Esophagus (tissue), 2 donors: ENCODE measurements around the gene TMEM132D. TPM values are rescaled to one million over a fixed set of nuclear protein-coding genes. Genes with fewer than 3 reads are reported as not detected.

Experiments used
- H3K27ac ChIP-seq, 2 donors: one replicate each; pipeline ENCODE4 v1.5.1; 2013; ENCODE audit warnings: low read depth in 2 of 2, mild to moderate bottlenecking in 2 of 2, inconsistent platforms in 1 of 2, low read length in 1 of 2, moderate library complexity in 1 of 2
- H3K27me3 ChIP-seq, 2 donors: one replicate each; pipeline ENCODE4 v1.6.1; 2013; ENCODE audit warnings: low read length in 2 of 2, control low read depth in 1 of 2, mild to moderate bottlenecking in 1 of 2; ENCODE audit not compliant: insufficient read depth in 2 of 2, control insufficient read depth in 1 of 2
- H3K36me3 ChIP-seq, 2 donors: one replicate each; pipeline ENCODE4 v1.6.1; 2013; ENCODE audit warnings: low read length in 1 of 2; ENCODE audit not compliant: control insufficient read depth in 2 of 2, insufficient read depth in 2 of 2
- H3K4me1 ChIP-seq, 2 donors: one replicate each; pipeline ENCODE4 v1.6.1; 2013; ENCODE audit warnings: low read length in 1 of 2; ENCODE audit not compliant: control insufficient read depth in 2 of 2, insufficient read depth in 2 of 2
- H3K4me3 ChIP-seq, 2 donors: one replicate each; pipeline ENCODE4 v1.5.1; 2013; ENCODE audit warnings: low read length in 2 of 2, mild to moderate bottlenecking in 2 of 2, low read depth in 1 of 2, moderate library complexity in 1 of 2
- H3K9me3 ChIP-seq, 2 donors: one replicate each; pipeline ENCODE4 v1.6.1; 2013; ENCODE audit warnings: mild to moderate bottlenecking in 2 of 2, low read depth in 1 of 2, low read length in 1 of 2, moderate library complexity in 1 of 2; ENCODE audit not compliant: control insufficient read depth in 2 of 2, insufficient read depth in 1 of 2
- WGBS, 2 donors: extraction: QIAGEN DNeasy Blood & Tissue Kit; methylation state at CpG; one replicate each; pipeline ENCODE4 v1.1.7; 2013; 5-methylcytosine and 5-hydroxymethylcytosine counted together
- polyA plus RNA-seq, 2 donors: library from polyadenylated mRNA; stranded (reverse); fragments of 200-250 nt; gene quantifications; one replicate each; pipeline ENCODE4 v1.2.3, GENCODE V29; 2013
- donor health status: healthy with polysubstance abuse.
- donor health status: Bipolar disorder and iron deficiency.

The TMEM132D gene
- polyA plus RNA-seq, 2 donors = not detected

DNA sequence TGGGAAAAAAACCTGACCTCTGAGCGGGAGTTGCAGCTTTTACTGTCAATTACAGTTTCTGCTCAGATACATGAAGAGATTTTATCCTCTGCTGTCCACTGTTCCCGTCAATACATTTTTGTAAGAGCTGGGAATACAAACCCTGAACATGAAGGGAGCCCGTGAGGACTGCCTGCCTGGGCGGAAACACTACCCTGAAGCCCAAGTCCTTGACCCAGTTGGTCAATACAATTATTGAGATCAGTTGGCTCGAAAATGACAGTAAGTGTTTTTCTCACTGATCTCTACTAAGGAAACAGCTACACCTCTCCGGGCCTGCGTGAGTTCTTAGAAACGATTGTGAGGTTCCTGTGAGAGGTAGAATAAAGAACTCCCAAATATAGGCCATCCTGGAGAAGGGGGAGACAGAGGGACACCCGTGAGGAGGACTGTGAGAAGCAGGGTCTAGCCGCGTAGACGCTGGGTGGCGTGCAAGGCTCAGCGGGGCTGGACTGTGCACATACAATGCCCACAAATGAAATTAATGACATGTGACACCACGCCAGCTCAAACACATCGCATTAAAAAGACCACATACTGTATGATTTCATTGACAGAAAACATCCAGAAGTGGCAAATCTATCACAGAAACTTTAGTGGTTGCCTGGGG, 509.5 kb downstream of the TMEM132D start:
- Histone ChIP-seq H3K36me3 (no peaks in the 10 kb centered on the region), H3K27me3 (no peaks in the 10 kb centered on the region), H3K4me1 (no peaks in the 10 kb centered on the region), H3K9me3 (peaks cover 6% of the 10 kb centered on the region in 2 donors), H3K4me3 (no peak overlapping the region), H3K27ac (no peak overlapping the region)
- 78 to 79% methylated on average over 16 of the region's 16 CpGs for WGBS, 2 donors

DNA sequence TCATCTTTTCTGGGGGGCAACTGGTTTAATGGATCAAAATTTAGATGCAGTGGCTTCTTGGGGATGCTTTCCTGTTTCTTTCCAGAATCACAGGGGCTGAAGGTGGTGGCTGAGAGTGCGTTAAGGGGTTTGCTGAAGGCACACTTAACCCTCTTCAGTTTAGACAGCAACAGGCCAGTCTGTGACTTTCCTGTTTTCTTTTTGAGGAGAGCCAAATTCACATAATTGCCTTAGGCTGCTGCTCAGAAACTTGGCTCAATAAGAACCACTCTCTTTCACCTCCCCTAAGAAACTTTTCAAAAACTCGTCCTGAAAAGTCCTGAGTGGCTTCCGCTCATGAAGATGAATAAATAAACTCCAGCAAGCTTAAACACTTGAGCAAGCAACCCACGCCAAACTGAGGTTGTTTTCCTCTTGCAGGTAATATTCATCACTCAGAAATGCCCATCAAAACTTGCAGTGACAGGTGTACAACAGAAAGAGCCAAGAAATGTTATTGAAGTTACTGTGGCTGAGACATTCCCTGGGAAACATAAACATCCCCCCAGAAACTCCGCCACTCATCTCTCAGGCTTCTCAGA, 510.4 kb downstream of the TMEM132D start:
- no peak overlapping the region for H3K27ac ChIP-seq
- no peaks in the 10 kb centered on the region for H3K36me3 ChIP-seq
- H3K4me1 ChIP-seq = no peaks in the 10 kb centered on the region
- peaks cover 4 to 6% of the 10 kb centered on the region in 2 donors for H3K9me3 ChIP-seq
- H3K4me3 ChIP-seq = no peak overlapping the region
- 49 to 56% methylated on average over 5 of the region's 5 CpGs for WGBS, 2 donors
- H3K27me3 ChIP-seq = no peaks in the 10 kb centered on the region

DNA sequence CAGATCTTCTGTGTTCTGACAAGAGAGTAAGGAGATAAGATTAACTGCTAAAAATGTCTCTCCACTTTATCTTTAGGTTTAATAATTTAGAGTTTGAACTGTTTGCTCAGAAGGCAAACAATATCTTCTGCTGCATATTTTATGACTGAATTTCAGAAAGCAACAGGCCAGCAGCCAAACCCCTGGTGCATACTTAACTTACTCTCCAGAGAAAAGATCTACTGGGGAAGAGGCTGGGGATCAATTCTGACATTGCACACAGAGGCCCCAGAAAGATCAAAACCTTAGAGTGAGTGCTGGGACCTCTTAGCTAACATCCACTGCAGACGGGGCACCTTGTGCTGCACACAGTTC, 518.2 kb downstream of the TMEM132D start:
- WGBS, 2 donors = 54 to 66% methylated on average over 1 of the region's 1 CpG
- no peaks in the 10 kb centered on the region for H3K4me1 ChIP-seq
- no peak overlapping the region for H3K4me3 ChIP-seq
- H3K27me3 ChIP-seq = no peaks in the 10 kb centered on the region
- H3K36me3 ChIP-seq = no peaks in the 10 kb centered on the region
- H3K27ac ChIP-seq = no peak overlapping the region
- H3K9me3 ChIP-seq = peaks cover 1 to 11% of the 10 kb centered on the region in 2 donors

DNA sequence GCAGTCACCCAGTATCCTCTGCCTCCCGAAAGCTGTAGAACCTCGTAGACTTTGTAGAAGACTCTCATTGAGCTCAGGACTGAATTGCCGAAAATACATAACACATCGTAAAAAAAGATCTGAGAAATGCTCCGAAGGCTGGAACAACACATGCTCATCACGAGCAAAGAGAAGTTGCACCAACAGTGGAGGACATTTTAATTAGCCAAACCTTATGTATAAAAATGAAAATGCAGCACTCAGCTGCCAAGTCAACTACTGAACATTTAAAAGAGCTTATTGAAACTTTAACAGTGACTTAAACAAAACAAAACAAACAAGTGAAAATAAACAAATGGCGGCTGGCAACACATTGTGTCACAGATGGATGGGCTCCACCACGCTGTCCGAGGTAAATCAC, 519.9 kb downstream of the TMEM132D start:
- H3K27ac ChIP-seq = no peak overlapping the region
- WGBS, 2 donors = 77 to 82% methylated on average over 9 of the region's 9 CpGs
- no peaks in the 10 kb centered on the region for H3K36me3 ChIP-seq
- H3K4me1 ChIP-seq = no peaks in the 10 kb centered on the region
- peaks cover 2 to 5% of the 10 kb centered on the region in 2 donors for H3K9me3 ChIP-seq
- H3K27me3 ChIP-seq = no peaks in the 10 kb centered on the region
- no peak overlapping the region for H3K4me3 ChIP-seq

DNA sequence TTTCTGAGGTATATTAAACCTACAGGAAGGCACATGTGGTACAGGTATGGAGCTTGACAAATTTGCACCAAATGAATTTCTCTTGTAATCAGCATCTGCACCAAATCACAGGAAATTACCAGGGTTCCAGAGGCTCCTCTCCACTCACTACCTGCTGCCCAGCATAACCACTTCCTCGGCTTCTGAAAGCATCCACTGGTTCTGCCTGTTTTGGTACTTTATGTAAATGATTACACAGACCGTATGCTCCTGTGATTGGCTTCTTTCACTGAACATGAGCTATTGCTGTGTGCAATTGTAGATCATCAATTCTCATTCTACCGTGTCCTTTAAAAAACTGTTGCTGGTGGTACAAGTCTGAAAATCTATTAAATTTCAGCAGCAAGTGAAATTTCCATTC, 522.1 kb downstream of the TMEM132D start:
- peaks cover 2 to 5% of the 10 kb centered on the region in 2 donors for H3K9me3 ChIP-seq
- no peaks in the 10 kb centered on the region for H3K36me3 ChIP-seq
- no peaks in the 10 kb centered on the region for H3K27me3 ChIP-seq

DNA sequence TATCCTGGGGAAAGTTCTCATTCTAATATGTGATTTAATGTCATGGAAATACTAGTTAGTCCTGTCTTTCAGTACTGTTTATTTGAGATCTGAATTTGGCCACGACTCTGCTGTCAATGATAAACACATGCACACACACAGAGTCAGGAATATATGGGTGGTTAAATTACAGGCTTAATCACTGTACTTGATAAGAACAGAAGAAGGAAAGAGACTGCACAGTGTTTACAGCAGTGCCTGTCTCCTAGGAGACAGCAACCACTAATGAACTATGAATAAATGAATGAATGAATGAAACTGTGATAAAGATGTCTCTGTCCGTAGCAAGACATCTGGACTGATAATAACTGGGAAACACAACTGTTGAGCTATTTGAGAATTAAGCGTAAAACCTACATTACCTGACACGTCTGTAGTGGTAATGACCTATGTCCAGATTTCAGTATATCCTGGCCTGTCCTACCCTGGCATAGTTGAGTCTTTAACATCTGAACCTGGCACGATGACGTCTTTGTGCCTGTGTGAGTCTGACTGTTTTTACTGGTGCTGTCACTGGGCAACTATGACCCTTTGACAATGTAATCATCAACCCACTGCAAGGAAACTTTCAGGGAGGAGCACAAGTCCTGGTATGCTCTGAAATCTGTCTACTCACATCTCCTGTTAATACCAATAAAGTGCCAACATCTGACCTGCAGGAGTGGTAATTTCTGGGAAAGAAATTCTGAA, 524.6 kb downstream of the TMEM132D start:
- H3K9me3 ChIP-seq = peaks cover 2 to 3% of the 10 kb centered on the region in 2 donors
- H3K27ac ChIP-seq = no peak overlapping the region
- H3K4me1 ChIP-seq = no peaks in the 10 kb centered on the region
- H3K36me3 ChIP-seq = no peaks in the 10 kb centered on the region
- no peak overlapping the region for H3K4me3 ChIP-seq
- WGBS, 2 donors = 56 to 63% methylated on average over 6 of the region's 6 CpGs
- H3K27me3 ChIP-seq = no peaks in the 10 kb centered on the region

More for the DNA sequence above, 522.1 kb downstream of the TMEM132D start:
- H3K4me3 ChIP-seq = no peak overlapping the region
- H3K4me1 ChIP-seq = no peaks in the 10 kb centered on the region
- WGBS, 2 donors = 44 to 47% methylated on average over 3 of the region's 3 CpGs
- no peak overlapping the region for H3K27ac ChIP-seq

DNA sequence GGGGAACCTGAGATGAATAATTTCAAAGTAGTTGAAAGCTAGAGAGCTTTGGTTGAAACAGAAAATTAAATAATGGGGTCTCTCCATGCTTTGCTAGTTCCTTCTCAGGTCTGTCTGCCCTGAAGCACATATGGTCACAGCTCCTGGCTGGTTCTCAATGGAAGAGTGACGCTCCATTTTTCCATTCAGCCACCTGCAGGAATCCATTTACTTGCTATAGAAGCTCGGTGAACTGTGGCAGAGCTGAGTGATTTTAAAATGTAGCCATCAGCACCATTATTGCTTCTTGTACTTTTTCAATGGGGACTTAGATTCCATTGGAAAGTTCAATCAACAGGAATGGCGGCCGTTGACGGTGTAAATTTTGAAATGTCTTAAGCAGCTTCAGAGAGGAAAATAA, 525.3 kb downstream of the TMEM132D start:
- Histone ChIP-seq H3K27me3 (no peaks in the 10 kb centered on the region), H3K9me3 (peaks cover 2 to 3% of the 10 kb centered on the region in 2 donors), H3K36me3 (no peaks in the 10 kb centered on the region), H3K4me1 (no peaks in the 10 kb centered on the region), H3K27ac (no peak overlapping the region), H3K4me3 (no peak overlapping the region)
- WGBS, 2 donors = 83 to 85% methylated on average over 5 of the region's 5 CpGs

DNA sequence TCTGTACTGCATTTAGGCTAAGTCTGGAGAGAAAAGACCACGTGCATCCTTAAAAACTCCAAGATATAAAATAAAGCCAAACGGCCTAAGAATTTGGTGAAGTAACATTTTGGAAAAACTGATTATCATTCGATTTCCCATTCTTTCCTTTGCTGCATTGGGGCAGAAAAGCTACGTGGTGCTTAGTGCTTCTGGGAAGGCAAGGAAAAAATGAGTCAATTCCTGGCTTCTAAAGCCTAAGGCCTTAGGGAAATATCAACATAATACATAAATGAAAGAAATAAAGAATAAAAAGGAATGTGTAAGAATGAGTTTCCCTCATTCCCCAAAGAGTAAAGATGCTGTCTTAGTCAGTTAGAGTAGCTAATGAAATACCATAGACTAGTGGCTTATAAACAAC, 530.1 kb downstream of the TMEM132D start:
- 66 to 74% methylated on average over 4 of the region's 4 CpGs for WGBS, 2 donors
- Histone ChIP-seq H3K27me3 (no peaks in the 10 kb centered on the region), H3K27ac (no peak overlapping the region), H3K4me1 (no peaks in the 10 kb centered on the region), H3K4me3 (no peak overlapping the region), H3K36me3 (no peaks in the 10 kb centered on the region), H3K9me3 (peaks cover 0 to 6% of the 10 kb centered on the region in 2 donors)

DNA sequence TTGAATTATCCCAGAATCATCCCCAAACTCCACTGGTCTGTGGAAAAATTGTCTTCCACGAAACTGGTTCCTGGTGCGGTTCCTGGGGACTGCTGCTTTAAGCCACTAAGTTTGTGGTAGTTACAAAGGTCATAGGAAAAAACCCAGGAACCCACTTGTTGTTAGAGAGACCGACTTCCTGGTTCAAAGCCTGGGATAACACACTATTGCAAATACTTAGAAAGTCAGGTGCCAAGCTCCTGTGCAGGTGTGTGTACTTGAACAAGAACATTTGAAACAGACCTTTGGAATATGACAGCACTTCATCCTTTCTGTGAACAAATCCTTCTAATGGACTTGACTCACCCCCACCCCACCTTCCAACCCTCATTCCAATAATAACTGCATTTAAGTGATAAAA, 530.9 kb downstream of the TMEM132D start:
- no peaks in the 10 kb centered on the region for H3K4me1 ChIP-seq
- no peaks in the 10 kb centered on the region for H3K36me3 ChIP-seq
- peaks cover 0 to 7% of the 10 kb centered on the region in 2 donors for H3K9me3 ChIP-seq
- H3K27ac ChIP-seq = no peak overlapping the region
- WGBS, 2 donors = 31 to 44% methylated on average over 3 of the region's 3 CpGs
- H3K4me3 ChIP-seq = no peak overlapping the region
- H3K27me3 ChIP-seq = no peaks in the 10 kb centered on the region
